Fibroblast of skin of right biceps (primary cell): ENCODE data around the gene AHRR.
"Not testable (repeated sequence)": the region's sequence is repeated elsewhere in the genome, so short reads cannot be mapped to it uniquely, and the experiment has no call there.

Experiments used
- DNase-seq: peaks from one replicate; pipeline ENCODE4 v3.0.0-alpha.2; 2013

AHRR gene

GRCh38 chr5:380701-381309 is 59.3 kb downstream of the AHRR start:
- peak; percentile 28 for DNase-seq

DNA sequence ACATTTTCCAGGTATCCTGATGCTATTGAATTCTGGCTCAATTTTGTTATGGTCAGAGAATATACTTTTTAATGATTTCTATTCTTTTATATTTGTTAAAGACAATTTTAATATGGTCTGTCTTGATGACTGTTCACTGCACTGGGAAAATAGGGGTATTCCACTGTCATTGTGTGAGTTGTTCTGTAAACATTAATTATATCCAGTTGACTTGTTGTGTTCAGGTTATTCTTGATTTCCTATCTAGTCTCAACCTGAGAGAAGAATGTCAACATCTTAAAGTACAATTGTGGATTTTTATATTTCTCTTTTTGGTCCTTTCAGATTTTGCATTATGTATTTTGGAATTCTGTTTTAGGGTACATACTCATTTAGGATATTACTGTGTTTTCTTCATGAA is 61.6 kb downstream of the AHRR start:
- DNase-seq: no peak

DNA sequence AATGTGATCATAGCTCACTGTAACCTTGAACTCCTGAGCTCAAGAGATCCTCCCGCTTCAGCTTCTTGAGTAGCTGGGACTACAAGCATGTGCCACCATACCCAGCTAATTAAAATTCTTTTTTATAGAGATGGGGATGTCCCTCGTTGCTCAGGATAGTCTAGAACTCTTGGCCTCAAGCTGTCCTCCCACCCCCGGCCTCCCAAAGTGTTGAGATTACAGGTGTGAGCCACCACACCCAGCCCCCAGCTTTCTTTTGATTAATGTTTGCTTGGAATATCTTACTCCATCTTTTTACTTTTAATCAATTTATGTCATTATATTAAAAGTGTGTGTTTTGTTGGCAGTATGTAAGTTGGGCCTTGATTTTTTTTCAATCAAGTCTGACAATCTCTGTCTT is 62.1 kb downstream of the AHRR start:
- no peak for DNase-seq

DNA sequence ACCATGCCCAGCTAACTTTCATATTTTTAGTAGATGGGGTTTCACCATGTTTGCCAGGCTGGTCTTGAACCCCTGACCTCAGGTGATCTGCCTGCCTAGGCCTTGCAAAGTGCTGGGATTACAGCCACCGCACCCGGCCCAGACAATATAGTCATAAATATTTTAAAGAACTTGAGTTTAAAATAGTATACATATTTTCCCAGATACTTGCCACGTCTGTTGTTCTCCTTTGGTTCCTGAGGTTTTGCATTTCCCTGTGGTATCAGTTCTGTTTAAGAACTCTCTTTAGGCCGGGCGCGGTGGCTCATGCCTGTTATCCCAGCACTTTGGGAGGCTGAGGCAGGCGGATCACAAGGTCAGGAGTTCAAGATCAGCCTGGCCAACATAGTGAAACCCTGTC is 63.1 kb downstream of the AHRR start:
- not testable (repeated sequence) for DNase-seq

DNA sequence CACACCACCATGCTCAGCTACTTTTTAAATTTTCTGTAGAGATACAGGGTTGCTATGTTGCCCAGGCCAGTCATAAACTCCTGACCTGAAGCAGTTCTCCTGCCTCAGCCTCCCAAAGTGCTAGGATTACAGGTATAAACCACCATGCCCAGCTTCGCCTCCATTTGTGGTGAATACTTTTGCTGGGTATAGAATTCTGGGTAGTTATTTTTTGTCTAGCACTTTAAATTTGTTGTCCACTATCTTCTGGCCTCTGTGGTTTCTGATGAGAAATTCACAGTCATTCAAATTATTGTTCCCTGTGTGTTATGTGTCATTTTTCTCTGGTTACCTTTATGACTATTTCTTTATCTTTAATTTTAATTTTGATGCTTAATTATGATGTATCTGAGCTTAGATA is 63.8 kb downstream of the AHRR start:
- DNase-seq: no peak

GRCh38 chr5:386432-387341 is 65.2 kb downstream of the AHRR start:
- DNase-seq: peak; percentile 32

- no peak for DNase-seq
Measured at GRCh38 chr5:387491-388265, 66.2 kb downstream of the AHRR start.

DNA sequence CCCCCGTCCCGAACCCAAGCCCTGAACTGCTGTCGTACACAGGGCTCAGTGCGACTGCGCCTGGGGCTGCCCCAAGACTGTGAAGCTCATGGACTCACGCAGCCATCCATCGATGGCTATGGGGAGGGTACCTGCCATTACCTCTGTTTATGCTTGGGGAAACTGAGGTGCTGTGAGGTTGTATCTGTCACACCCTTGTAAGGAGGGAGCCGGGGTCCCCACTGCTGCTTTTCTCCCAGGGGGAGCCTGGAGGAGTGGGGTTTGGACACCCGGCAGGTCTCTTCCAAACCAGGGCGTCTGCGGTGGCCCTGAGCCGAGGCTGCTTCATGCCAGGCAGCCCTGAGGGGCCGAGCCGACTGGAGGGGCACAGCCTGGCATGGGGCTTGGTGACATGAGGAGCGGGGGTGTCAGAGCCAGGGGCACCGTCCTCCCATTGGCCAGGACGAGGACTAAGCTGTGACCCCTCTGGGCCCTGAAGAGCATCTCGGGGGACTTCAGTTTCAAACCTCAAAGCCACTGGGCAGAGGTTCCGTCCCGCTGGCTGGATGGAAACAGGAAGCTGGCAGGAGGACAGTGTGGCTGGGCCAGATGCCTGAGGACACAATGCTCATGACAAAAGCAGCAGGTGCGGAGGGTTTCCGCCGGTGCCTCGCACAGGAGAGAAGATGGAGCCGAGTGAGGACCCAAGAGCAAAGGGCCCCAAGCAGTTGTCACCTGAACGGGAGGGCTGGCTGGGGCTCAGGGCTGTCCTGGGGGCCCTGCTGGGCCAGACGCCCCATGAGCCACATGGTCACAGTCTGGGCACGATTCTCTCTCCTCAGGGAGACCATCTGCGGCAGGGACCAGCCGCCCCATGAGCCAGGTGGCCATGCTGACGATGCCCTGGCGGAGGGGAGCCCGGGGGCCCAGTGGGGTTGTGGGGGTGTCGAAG is 67.0 kb downstream of the AHRR start:
- no peak for DNase-seq

GRCh38 chr5:389197-389821 is 67.8 kb downstream of the AHRR start:
- DNase-seq: no peak

GRCh38 chr5:389891-390622 is 68.5 kb downstream of the AHRR start:
- DNase-seq: no peak

DNA sequence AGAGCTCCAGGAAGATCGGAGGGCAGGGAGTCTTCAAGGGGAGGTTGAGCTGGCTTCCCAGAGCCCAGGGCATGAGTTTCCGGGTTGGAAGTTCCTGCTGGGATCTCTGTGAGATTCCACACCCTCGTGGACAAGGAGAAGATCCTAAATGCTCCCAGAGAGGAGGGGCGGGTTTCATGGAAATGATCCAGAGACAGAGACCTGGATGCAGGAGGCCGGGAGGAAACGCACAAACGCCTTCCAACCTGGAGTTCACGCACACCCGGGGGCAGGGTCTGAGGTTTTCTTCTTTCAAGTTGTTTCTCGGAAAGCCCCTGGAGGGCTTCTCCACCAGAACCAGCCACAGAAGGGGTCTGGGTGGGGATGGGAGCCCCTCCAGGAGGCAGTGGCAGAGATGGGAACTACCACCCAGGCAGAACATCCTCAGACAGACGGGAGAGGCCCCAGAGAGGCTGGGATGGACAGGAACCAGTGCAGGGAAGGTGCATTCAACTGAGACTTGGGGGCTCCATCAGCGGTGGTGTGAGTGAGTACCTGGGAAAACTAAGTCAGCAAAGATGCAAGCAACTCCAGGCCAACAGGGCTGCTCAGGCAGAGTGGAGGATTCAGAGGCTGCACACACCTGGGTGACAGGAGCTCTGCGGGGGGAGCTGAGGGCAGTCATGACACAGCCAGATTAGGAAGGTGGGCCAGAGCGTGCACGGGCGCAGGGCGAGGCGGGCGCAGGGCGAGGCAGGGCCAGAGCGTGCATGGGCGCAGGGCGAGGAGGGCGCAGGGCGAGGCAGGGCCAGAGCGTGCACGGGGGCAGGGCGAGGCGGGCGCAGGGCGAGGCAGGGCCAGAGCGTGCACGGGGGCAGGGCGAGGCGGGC is 69.3 kb downstream of the AHRR start:
- DNase-seq: no peak

DNA sequence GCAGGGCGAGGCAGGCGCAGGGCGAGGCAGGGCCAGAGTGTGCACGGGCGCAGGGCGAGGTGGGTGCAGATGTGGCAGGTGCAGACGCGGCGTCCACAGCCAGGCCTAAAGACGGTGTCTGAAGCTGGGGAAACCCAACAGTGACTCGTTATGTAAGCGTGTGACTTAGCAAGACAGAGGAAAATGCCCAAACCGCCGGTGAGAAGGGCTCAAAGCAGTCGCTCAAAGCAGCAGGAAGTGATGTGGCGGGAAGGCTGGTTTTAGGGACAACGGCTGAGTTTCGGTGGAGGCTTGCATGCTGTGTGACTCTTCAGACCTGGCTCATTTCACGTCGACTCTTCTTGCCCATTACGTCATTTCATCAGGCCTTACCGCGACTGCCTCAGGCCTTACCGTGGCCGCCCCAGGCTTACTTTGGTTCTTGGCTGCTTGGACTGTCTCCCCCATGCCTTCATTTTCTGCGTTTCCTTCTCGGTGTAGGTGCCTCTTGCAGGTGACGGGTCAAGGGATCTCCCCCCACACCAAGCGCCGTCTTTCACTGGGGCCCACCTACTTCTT is 71.0 kb downstream of the AHRR start:
- peak; percentile 86 for DNase-seq

DNA sequence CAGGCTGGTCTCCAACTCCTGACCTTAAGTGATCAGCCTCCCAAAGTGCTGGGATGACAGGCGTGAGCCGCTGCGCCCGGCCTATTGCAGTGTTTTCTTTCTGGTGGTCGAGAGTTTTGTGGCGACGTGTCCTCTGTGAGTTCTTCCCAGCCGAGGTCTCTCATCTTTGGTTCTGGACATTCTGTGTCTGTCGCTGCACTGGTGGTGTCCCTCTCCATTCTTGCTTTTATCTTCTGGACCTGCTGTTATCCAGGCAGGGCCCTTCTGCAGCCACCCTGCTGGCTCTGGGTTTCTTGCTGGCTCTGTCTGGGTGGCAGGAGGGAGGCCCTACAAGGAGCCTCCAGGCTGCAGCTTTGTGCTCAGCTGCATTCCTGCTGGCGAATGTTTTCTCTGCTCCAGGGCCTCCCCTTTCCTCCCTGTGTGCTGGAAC is 72.3 kb downstream of the AHRR start:
- DNase-seq: peak; percentile 51

GRCh38 chr5:394671-395155 is 73.2 kb downstream of the AHRR start:
- no peak for DNase-seq

DNA sequence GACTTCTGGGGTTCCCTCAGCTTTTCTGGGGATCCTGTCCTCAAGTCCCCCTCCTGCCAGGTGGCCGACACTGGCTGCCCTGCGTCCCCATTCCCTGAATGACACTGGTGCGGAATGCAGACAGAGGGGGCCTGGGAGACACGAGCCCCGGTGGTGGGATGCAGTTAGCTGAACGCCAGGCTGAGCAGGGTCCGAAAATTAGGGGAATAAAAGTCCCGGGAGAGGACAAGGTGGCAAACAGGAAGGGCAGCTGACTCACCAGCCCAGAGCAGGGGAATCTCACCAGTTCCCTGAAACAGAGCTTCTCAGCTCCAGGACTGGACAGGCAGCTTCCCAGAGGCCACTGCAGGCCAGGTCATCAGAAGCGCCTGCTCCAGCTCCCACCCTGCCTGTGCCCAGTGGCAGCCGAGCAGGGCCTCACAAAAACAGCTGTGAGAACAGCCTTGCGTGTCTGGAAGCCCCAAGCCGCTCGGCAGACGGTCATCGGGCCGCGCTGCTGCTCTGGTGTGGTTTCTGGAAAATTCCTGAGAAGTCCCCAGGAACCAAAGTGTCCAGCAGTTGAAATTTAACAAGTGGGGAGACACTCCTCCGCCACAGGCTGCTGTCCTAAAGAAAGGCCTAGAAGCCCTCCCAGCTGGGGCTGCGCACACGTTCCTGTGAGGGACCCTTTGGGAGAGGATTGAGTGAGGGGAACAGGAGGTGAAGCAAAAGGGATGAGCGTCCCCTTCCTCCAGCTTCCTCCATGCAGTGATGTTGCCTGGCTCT is 73.8 kb downstream of the AHRR start:
- DNase-seq: peak; percentile 68

GRCh38 chr5:395921-396530 is 74.5 kb downstream of the AHRR start:
- DNase-seq: no peak

DNA sequence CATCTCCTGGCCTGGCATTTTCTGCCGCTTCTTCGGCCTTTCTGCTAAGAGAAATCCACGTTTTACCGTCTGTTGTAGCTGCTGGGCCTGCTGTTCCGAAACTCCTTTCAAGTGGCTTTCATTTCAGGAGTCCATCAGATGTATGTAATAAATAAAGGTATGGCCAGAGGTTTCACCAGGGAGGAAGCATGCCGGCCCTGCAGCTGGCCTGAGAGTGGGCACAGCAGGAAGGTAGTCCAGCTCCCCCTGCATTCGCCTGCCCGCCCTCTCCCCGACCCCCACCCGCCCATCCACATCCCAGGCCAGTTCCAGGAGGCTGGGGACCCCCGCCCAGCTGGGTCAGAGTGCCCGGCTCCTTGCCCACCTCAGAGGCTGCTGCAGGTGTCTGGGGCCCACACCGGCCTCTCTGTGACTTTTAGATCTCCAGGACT is 75.0 kb downstream of the AHRR start:
- no peak for DNase-seq

- not testable (repeated sequence) for DNase-seq
Measured at GRCh38 chr5:398141-398474, 76.6 kb downstream of the AHRR start.
